Measurements from ENCODE around the gene OR6C65. TPM values are rescaled to one million over a fixed set of nuclear protein-coding genes. Genes with fewer than 3 reads are reported as not detected.

Gene OR6C65
- total and polyA plus RNA-seq, 8 donors: not detected

DNA sequence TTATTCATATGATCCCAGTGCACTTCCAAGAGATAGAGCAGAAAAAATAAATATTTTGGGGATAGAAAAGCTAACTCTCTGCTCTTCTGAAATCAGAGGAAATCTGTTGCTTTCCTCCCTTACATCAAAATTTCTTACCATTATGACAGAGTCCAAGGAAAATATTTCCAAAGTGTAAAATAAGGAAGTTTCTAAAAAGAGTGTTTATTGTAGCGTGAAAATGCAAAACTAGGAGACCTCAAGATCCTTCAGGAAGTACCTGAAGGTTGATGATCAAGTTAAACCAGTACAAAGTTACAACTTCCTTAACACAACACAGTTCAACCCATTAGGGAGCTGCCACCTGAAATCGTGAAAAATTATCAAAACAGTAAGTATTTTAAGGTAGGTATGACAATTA, 43.4 kb downstream of the OR6C65 start, which contains the start of gene OR6C2:
OR6C2 (plus strand) TSS at position 301 of the 400 bp plus-strand sequence. CDS start 8,138 bp downstream, outside the sequence.
- WGBS, 5 donors: 42 to 51% (median 45%) methylated on average over 2 of the region's 2 CpGs
- H3K4me1 ChIP-seq: no peaks in the 10 kb centered on the region
- no peaks in the 10 kb centered on the region for H3K27me3 ChIP-seq
- intact Hi-C loops (cut with DNase I; ENCODE audit: low total_unique reads): no loop called here
- DNase-seq: peak in 1 of 2 donors; percentile 4
- no peaks in the 10 kb centered on the region for H3K36me3 ChIP-seq
- no peak within 1 kb of the TSS for H3K4me3 ChIP-seq
- H3K9me3 ChIP-seq: peaks cover 0 to 16% (median 5%) of the 10 kb centered on the region in 4 donors
- no peak within 1 kb of the TSS for H3K27ac ChIP-seq
- TF ChIP-seq POLR2A (IDR thresholded peaks at IDR 0.05) (no peak), EP300 (IDR thresholded peaks at IDR 0.05) (no peak), POLR2AphosphoS5 (IDR thresholded peaks at IDR 0.05) (no peak)
- TF ChIP-seq, protein P1, sequence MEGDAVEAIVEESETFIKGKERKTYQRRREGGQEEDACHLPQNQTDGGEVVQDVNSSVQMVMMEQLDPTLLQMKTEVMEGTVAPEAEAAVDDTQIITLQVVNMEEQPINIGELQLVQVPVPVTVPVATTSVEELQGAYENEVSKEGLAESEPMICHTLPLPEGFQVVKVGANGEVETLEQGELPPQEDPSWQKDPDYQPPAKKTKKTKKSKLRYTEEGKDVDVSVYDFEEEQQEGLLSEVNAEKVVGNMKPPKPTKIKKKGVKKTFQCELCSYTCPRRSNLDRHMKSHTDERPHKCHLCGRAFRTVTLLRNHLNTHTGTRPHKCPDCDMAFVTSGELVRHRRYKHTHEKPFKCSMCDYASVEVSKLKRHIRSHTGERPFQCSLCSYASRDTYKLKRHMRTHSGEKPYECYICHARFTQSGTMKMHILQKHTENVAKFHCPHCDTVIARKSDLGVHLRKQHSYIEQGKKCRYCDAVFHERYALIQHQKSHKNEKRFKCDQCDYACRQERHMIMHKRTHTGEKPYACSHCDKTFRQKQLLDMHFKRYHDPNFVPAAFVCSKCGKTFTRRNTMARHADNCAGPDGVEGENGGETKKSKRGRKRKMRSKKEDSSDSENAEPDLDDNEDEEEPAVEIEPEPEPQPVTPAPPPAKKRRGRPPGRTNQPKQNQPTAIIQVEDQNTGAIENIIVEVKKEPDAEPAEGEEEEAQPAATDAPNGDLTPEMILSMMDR (IDR thresholded peaks at IDR 0.05): no peak

DNA sequence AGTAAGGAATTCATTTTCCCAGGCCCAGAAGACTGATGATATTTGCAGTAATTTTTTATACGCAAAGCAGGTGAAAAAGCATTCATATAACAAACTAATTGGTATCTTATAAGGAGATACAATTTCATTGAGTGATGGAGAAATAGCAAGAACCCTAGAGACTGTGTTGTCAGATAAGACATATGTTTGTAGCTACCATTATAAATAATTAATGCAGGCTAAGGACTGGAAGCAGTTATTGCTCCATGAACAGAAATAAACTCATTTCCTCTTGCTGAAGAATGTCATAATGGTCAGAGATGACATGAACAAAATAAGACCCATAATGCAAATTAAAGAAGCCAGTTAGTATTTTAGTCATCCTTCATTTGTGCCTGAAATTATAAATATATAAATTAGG, 45.0 kb downstream of the OR6C65 start:
- Histone ChIP-seq H3K9me3 (peaks cover 0 to 13% (median 3%) of the 10 kb centered on the region in 4 donors), H3K27me3 (no peaks in the 10 kb centered on the region), H3K4me1 (no peaks in the 10 kb centered on the region), H3K27ac (no peak overlapping the region), H3K36me3 (no peaks in the 10 kb centered on the region), H3K4me3 (no peak overlapping the region)
- DNase-seq: no peak
- 91 to 100% (median 99%) methylated on average over 1 of the region's 1 CpG for WGBS, 5 donors
- intact Hi-C loops (cut with DNase I; ENCODE audit: low total_unique reads): no loop called here
- TF ChIP-seq POLR2A (IDR thresholded peaks at IDR 0.05) (no peak), EP300 (IDR thresholded peaks at IDR 0.05) (no peak)
- TF ChIP-seq, protein P1 (IDR thresholded peaks at IDR 0.05): no peak

- Histone ChIP-seq H3K36me3 (no peaks in the 10 kb centered on the region), H3K9me3 (peaks cover 0 to 6% (median 0%) of the 10 kb centered on the region in 4 donors), H3K27me3 (no peaks in the 10 kb centered on the region), H3K4me3 (no peak overlapping the region), H3K27ac (no peak overlapping the region), H3K4me1 (no peaks in the 10 kb centered on the region)
- DNase-seq: peak in 1 of 2 donors; percentile 38
- WGBS, 5 donors: 69 to 81% (median 76%) methylated on average over 5 of the region's 5 CpGs
- intact Hi-C loops (cut with DNase I; ENCODE audit: low total_unique reads): no loop called here
- TF ChIP-seq, protein P1 (IDR thresholded peaks at IDR 0.05): no peak
- no peak for TF ChIP-seq POLR2A (IDR thresholded peaks at IDR 0.05)
- TF ChIP-seq EP300 (IDR thresholded peaks at IDR 0.05): no peak
- no peak for TF ChIP-seq POLR2AphosphoS5 (IDR thresholded peaks at IDR 0.05)
These were observed 46.0 kb downstream of the OR6C65 start for GRCh38 chr12:55446326-55446725.

- intact Hi-C loops (cut with DNase I; ENCODE audit: low total_unique reads): no loop called here
- no peak for TF ChIP-seq EP300 (IDR thresholded peaks at IDR 0.05)
- no peak for TF ChIP-seq POLR2AphosphoS5 (IDR thresholded peaks at IDR 0.05)
- TF ChIP-seq POLR2A (IDR thresholded peaks at IDR 0.05): no peak
- TF ChIP-seq, protein P1 (IDR thresholded peaks at IDR 0.05): no peak
- Histone ChIP-seq H3K4me1 (no peaks in the 10 kb centered on the region), H3K27ac (no peak overlapping the region), H3K27me3 (no peaks in the 10 kb centered on the region), H3K9me3 (no peaks in the 10 kb centered on the region), H3K36me3 (no peaks in the 10 kb centered on the region), H3K4me3 (no peak overlapping the region)
- no peak for DNase-seq
These were observed 48.5 kb downstream of the OR6C65 start for GRCh38 chr12:55448825-55449224.

Other genes with a start within 250 kb of the OR6C65 start
- not detected for gene OR10A7, start 179.5 kb upstream of the OR6C65 start, total RNA-seq
- gene OR10A7, start 179.5 kb upstream of the OR6C65 start, polyA plus RNA-seq: not detected
- not detected for gene OR6C74, start 155.9 kb upstream of the OR6C65 start, total RNA-seq
- not detected for gene OR6C74, start 155.9 kb upstream of the OR6C65 start, polyA plus RNA-seq
- gene OR6C6, start 104.0 kb upstream of the OR6C65 start, total RNA-seq: not detected
- not detected for gene OR6C6, start 104.0 kb upstream of the OR6C65 start, polyA plus RNA-seq
- not detected for gene OR6C1, start 86.2 kb upstream of the OR6C65 start, total RNA-seq
- not detected for gene OR6C1, start 86.2 kb upstream of the OR6C65 start, polyA plus RNA-seq
- not detected for gene OR6C3, start 69.8 kb upstream of the OR6C65 start, total RNA-seq
- not detected for gene OR6C3, start 69.8 kb upstream of the OR6C65 start, polyA plus RNA-seq
- gene OR6C75, start 37.6 kb upstream of the OR6C65 start, total RNA-seq: not detected
- gene OR6C75, start 37.6 kb upstream of the OR6C65 start, polyA plus RNA-seq: not detected
- not detected for gene OR6C76, start 25.7 kb downstream of the OR6C65 start, total RNA-seq
- not detected for gene OR6C76, start 25.7 kb downstream of the OR6C65 start, polyA plus RNA-seq
- gene OR6C2, start 43.5 kb downstream of the OR6C65 start, total RNA-seq: not detected
- gene OR6C2, start 43.5 kb downstream of the OR6C65 start, polyA plus RNA-seq: not detected
- not detected for gene OR6C70, start 69.6 kb downstream of the OR6C65 start, total RNA-seq
- not detected for gene OR6C70, start 69.6 kb downstream of the OR6C65 start, polyA plus RNA-seq
- gene OR6C68, start 91.8 kb downstream of the OR6C65 start, total RNA-seq: not detected
- not detected for gene OR6C68, start 91.8 kb downstream of the OR6C65 start, polyA plus RNA-seq
- gene OR6C4, start 149.1 kb downstream of the OR6C65 start, total RNA-seq: not detected
- gene OR6C4, start 149.1 kb downstream of the OR6C65 start, polyA plus RNA-seq: not detected
- gene OR2AP1, start 171.9 kb downstream of the OR6C65 start, total RNA-seq: not detected
- gene OR2AP1, start 171.9 kb downstream of the OR6C65 start, polyA plus RNA-seq: not detected
- not detected for gene OR10P1, start 236.4 kb downstream of the OR6C65 start, total RNA-seq
- not detected for gene OR10P1, start 236.4 kb downstream of the OR6C65 start, polyA plus RNA-seq